Measurements from ENCODE around the gene CCDC157.
"Not testable (repeated sequence)": the region's sequence is repeated elsewhere in the genome, so short reads cannot be mapped to it uniquely, and the experiment has no call there.

- not testable (repeated sequence) for TF ChIP-seq NFIC (IDR thresholded peaks at IDR 0.05; ENCODE audit: borderline replicate concordance); EZH2phosphoT487 (IDR thresholded peaks at IDR 0.05; ENCODE audit: borderline replicate concordance, low read depth); ZBTB33 (IDR thresholded peaks at IDR 0.05; ENCODE audit: borderline replicate concordance, low read depth)
- TF ChIP-seq, protein P1, sequence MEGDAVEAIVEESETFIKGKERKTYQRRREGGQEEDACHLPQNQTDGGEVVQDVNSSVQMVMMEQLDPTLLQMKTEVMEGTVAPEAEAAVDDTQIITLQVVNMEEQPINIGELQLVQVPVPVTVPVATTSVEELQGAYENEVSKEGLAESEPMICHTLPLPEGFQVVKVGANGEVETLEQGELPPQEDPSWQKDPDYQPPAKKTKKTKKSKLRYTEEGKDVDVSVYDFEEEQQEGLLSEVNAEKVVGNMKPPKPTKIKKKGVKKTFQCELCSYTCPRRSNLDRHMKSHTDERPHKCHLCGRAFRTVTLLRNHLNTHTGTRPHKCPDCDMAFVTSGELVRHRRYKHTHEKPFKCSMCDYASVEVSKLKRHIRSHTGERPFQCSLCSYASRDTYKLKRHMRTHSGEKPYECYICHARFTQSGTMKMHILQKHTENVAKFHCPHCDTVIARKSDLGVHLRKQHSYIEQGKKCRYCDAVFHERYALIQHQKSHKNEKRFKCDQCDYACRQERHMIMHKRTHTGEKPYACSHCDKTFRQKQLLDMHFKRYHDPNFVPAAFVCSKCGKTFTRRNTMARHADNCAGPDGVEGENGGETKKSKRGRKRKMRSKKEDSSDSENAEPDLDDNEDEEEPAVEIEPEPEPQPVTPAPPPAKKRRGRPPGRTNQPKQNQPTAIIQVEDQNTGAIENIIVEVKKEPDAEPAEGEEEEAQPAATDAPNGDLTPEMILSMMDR (IDR thresholded peaks at IDR 0.05): not testable (repeated sequence)
- TF ChIP-seq, protein P2, sequence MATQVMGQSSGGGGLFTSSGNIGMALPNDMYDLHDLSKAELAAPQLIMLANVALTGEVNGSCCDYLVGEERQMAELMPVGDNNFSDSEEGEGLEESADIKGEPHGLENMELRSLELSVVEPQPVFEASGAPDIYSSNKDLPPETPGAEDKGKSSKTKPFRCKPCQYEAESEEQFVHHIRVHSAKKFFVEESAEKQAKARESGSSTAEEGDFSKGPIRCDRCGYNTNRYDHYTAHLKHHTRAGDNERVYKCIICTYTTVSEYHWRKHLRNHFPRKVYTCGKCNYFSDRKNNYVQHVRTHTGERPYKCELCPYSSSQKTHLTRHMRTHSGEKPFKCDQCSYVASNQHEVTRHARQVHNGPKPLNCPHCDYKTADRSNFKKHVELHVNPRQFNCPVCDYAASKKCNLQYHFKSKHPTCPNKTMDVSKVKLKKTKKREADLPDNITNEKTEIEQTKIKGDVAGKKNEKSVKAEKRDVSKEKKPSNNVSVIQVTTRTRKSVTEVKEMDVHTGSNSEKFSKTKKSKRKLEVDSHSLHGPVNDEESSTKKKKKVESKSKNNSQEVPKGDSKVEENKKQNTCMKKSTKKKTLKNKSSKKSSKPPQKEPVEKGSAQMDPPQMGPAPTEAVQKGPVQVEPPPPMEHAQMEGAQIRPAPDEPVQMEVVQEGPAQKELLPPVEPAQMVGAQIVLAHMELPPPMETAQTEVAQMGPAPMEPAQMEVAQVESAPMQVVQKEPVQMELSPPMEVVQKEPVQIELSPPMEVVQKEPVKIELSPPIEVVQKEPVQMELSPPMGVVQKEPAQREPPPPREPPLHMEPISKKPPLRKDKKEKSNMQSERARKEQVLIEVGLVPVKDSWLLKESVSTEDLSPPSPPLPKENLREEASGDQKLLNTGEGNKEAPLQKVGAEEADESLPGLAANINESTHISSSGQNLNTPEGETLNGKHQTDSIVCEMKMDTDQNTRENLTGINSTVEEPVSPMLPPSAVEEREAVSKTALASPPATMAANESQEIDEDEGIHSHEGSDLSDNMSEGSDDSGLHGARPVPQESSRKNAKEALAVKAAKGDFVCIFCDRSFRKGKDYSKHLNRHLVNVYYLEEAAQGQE (IDR thresholded peaks at IDR 0.05; ENCODE audit: low read depth, low read length): not testable (repeated sequence)
Measured at GRCh38 chr22:30402766-30403104, 45.9 kb downstream of the CCDC157 start.
